ENCODE data around the gene RADIL. TPM values are rescaled to one million over a fixed set of nuclear protein-coding genes. Genes with fewer than 3 reads are reported as not detected.

The RADIL gene
- total RNA-seq, 4 donors from 2014 or later, result 2.1 to 6.8 (median 3.6) TPM

DNA sequence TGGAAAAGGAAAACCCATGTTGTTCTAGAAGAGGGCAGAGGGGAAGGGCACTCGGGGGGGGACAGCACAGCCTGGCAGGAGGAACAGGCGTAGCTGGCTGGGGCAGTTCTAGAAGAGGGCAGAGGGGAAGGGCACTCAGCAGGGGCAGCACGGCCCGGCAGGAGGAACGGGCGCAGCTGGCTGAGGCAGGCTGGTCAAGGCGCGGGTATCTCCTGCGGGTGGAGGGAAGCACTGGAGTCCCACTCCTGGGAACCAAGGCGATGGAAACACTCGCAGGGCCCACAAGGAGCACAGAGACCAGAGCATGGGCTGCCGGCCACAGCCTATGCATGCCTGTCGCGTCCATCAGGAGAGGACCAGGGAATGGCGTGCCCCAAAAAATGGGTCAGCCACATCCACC is 58.4 kb downstream of the RADIL start:
- Histone ChIP-seq H3K27ac (no peak overlapping the region), H3K27me3 (no peaks in the 10 kb centered on the region), H3K4me1 (peaks cover 2% of the 10 kb centered on the region), H3K36me3 (no peaks in the 10 kb centered on the region), H3K4me3 (no peak overlapping the region), H3K9me3 (no peaks in the 10 kb centered on the region)
- 93% methylated on average over 15 of the region's 15 CpGs for WGBS
- DNase-seq (ENCODE audit: low spot score in 2 of 2), result peak in 1 of 2 donors; percentile 73
- no peak for TF ChIP-seq EP300 (IDR thresholded peaks at IDR 0.05)
- TF ChIP-seq, protein P1, sequence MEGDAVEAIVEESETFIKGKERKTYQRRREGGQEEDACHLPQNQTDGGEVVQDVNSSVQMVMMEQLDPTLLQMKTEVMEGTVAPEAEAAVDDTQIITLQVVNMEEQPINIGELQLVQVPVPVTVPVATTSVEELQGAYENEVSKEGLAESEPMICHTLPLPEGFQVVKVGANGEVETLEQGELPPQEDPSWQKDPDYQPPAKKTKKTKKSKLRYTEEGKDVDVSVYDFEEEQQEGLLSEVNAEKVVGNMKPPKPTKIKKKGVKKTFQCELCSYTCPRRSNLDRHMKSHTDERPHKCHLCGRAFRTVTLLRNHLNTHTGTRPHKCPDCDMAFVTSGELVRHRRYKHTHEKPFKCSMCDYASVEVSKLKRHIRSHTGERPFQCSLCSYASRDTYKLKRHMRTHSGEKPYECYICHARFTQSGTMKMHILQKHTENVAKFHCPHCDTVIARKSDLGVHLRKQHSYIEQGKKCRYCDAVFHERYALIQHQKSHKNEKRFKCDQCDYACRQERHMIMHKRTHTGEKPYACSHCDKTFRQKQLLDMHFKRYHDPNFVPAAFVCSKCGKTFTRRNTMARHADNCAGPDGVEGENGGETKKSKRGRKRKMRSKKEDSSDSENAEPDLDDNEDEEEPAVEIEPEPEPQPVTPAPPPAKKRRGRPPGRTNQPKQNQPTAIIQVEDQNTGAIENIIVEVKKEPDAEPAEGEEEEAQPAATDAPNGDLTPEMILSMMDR (IDR thresholded peaks at IDR 0.05), result no peak
- no peak for TF ChIP-seq POLR2AphosphoS5 (IDR thresholded peaks at IDR 0.05)
- no peak for TF ChIP-seq POLR2A (IDR thresholded peaks at IDR 0.05)

DNA sequence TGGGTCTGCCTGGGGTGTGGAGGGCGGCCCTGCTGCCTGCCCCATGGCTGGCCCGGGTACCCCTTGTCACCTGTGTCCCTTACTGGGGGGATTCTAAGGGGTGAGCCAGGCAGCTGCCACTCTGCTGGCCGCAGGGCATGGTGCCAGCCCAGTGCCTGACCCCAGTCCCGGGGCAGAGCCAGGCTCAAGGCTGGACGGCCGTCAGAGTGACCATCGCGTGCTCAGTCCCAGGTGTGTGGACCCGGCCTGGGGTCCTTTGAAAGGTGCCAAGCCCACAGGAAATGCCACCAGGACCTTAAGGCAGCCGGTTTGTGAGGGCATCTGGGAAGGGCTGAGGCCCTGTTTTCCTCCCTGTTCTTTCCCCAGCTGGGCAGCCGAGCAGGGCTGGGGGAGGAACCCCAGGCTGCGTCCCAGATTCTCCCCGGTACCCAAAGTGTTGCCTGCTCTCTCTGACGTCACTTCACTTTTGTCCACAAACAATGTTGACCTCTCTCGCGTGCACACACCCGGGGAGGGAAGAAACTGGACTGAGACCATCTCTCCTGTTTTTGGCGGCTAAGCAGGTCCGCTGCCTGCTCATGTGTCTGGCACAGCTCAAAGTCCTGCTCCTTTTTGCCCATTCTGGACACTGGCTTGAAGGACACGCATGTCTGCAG is 59.3 kb downstream of the RADIL start:
- Histone ChIP-seq H3K4me1 (peaks cover 4% of the 10 kb centered on the region), H3K27me3 (no peaks in the 10 kb centered on the region), H3K4me3 (no peak overlapping the region), H3K36me3 (no peaks in the 10 kb centered on the region), H3K27ac (no peak overlapping the region), H3K9me3 (no peaks in the 10 kb centered on the region)
- TF ChIP-seq POLR2AphosphoS5 (IDR thresholded peaks at IDR 0.05), result no peak
- no peak for DNase-seq (ENCODE audit: low spot score in 2 of 2)
- WGBS, result 86% methylated on average over 18 of the region's 20 CpGs

GRCh38 chr7:4823441-4824119 is 59.9 kb downstream of the RADIL start:
- no peaks in the 10 kb centered on the region for H3K36me3 ChIP-seq
- H3K9me3 ChIP-seq, result no peaks in the 10 kb centered on the region
- H3K4me1 ChIP-seq, result peaks cover 4% of the 10 kb centered on the region
- no peak overlapping the region for H3K4me3 ChIP-seq
- H3K27ac ChIP-seq, result no peak overlapping the region
- TF ChIP-seq POLR2A (IDR thresholded peaks at IDR 0.05) (no peak), POLR2AphosphoS5 (IDR thresholded peaks at IDR 0.05) (no peak), EP300 (IDR thresholded peaks at IDR 0.05) (no peak)
- TF ChIP-seq, protein P1 (IDR thresholded peaks at IDR 0.05), result no peak
- 62% methylated on average over 7 of the region's 14 CpGs for WGBS
- peak in 1 of 2 donors; percentile 71 for DNase-seq (ENCODE audit: low spot score in 2 of 2)
- H3K27me3 ChIP-seq, result no peaks in the 10 kb centered on the region

DNA sequence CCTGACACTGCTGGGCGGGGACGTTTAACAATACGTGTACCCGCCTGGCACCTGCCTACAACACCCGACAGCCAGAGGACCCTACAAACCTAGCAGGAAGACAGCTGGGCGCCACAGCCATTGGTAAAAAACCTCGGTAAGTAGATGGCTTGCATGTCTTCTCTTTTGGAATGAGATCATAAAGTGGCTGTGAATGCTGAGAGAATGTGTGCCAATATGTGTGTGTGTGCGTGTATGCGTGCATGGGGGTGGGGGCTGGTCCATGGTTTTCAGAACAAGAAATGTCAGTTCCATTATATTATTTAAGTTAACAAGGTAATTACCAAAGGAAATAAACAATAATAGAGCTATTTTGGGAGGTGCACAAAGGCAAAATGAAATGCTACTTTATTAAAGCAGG is 60.8 kb downstream of the RADIL start:
- 82% methylated on average over 9 of the region's 9 CpGs for WGBS
- no peaks in the 10 kb centered on the region for H3K27me3 ChIP-seq
- no peak for DNase-seq (ENCODE audit: low spot score in 2 of 2)
- H3K4me1 ChIP-seq, result peaks cover 4% of the 10 kb centered on the region
- no peaks in the 10 kb centered on the region for H3K36me3 ChIP-seq
- no peak overlapping the region for H3K27ac ChIP-seq
- no peak overlapping the region for H3K4me3 ChIP-seq
- TF ChIP-seq POLR2AphosphoS5 (IDR thresholded peaks at IDR 0.05) (no peak), POLR2A (IDR thresholded peaks at IDR 0.05) (no peak), EP300 (IDR thresholded peaks at IDR 0.05) (no peak)
- TF ChIP-seq, protein P1 (IDR thresholded peaks at IDR 0.05), result no peak
- no peaks in the 10 kb centered on the region for H3K9me3 ChIP-seq

GRCh38 chr7:4820967-4821471 is 62.5 kb downstream of the RADIL start:
- H3K4me1 ChIP-seq, result peaks cover 4% of the 10 kb centered on the region
- H3K9me3 ChIP-seq, result no peaks in the 10 kb centered on the region
- no peak for TF ChIP-seq POLR2A (IDR thresholded peaks at IDR 0.05)
- no peak for TF ChIP-seq EP300 (IDR thresholded peaks at IDR 0.05)
- TF ChIP-seq, protein P1 (IDR thresholded peaks at IDR 0.05), result no peak
- no peak for TF ChIP-seq POLR2AphosphoS5 (IDR thresholded peaks at IDR 0.05)
- no peak overlapping the region for H3K4me3 ChIP-seq
- no peak for DNase-seq (ENCODE audit: low spot score in 2 of 2)
- 79% methylated on average over 10 of the region's 20 CpGs for WGBS
- peaks cover 6% of the 10 kb centered on the region for H3K27me3 ChIP-seq
- no peak overlapping the region for H3K27ac ChIP-seq
- H3K36me3 ChIP-seq, result no peaks in the 10 kb centered on the region
